Mucosa of stomach (tissue), 1 donor: ENCODE data around the gene ATAD3A.
"Not testable (repeated sequence)": the region's sequence is repeated elsewhere in the genome, so short reads cannot be mapped to it uniquely, and the experiment has no call there.

ENCODE experiments used
- H3K27me3 ChIP-seq: one replicate; pipeline ENCODE4 v1.7.0; 2013; ENCODE audit warnings: mild to moderate bottlenecking, low read length; ENCODE audit not compliant: control insufficient read depth, insufficient read depth
- H3K36me3 ChIP-seq: one replicate; pipeline ENCODE4 v1.7.0; 2013; ENCODE audit warnings: low read length; ENCODE audit not compliant: control insufficient read depth, insufficient read depth
- H3K4me1 ChIP-seq: one replicate; pipeline ENCODE4 v1.7.0; 2013; ENCODE audit warnings: mild to moderate bottlenecking, low read length; ENCODE audit not compliant: control insufficient read depth, insufficient read depth
- H3K4me3 ChIP-seq: one replicate; pipeline ENCODE4 v1.7.0; 2013; ENCODE audit warnings: low read length
- H3K9ac ChIP-seq: one replicate; pipeline ENCODE4 v1.7.0; 2013; ENCODE audit warnings: mild to moderate bottlenecking, low read length, moderate library complexity
- H3K9me3 ChIP-seq: one replicate; pipeline ENCODE4 v1.7.0; 2013; ENCODE audit warnings: mild to moderate bottlenecking, low read length, moderate library complexity; ENCODE audit not compliant: control insufficient read depth
- donor health status: Pancreatic carcinoma.

Gene ATAD3A

DNA sequence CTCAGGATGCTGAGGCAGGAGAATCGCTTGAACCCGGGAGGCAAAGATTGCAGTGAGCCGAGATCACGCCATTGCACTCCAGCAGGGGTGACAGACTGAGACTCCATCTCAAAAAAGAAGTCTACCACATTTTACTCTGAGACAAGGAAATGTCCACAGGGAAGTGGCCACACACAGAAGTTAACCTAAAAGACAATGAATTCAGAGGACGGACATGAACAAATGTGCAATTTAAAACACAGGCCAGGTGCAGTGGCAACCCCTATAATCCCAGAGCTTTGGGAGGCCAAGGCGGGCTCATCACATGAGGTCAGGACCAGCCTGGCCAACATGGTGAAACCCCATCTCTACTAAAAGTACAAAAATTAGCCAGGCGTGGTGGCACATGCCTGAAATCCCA, 45.7 kb downstream of the ATAD3A start:
- not testable (repeated sequence) for H3K4me1 ChIP-seq, H3K27me3 ChIP-seq, H3K9me3 ChIP-seq, H3K4me3 ChIP-seq, H3K9ac ChIP-seq
- H3K36me3 ChIP-seq: peaks cover 15% of the 10 kb centered on the region

DNA sequence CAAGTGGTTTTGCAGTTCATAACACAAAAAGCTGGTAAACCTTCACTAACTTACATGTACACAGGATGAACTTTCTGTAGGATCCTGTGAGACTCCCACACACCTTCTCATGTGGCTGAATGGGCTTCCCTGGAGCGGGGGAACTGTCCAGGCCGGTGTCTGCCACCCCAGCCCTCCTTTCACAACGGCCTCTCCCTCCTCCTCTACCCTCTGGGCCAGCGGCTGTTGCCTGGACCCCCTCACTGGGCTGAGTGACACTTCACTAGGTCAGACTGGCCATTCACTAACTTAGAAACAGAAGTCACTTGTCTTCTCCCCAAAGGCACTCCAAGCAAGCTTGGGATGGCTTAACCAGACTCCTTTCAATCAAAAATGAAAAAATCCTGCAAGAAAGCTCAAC, 46.6 kb downstream of the ATAD3A start:
- Histone ChIP-seq H3K4me1 (peaks cover 5% of the 10 kb centered on the region), H3K4me3 (no peak overlapping the region), H3K9me3 (no peaks in the 10 kb centered on the region), H3K36me3 (peaks cover 21% of the 10 kb centered on the region), H3K27me3 (no peaks in the 10 kb centered on the region), H3K9ac (no peak overlapping the region)

DNA sequence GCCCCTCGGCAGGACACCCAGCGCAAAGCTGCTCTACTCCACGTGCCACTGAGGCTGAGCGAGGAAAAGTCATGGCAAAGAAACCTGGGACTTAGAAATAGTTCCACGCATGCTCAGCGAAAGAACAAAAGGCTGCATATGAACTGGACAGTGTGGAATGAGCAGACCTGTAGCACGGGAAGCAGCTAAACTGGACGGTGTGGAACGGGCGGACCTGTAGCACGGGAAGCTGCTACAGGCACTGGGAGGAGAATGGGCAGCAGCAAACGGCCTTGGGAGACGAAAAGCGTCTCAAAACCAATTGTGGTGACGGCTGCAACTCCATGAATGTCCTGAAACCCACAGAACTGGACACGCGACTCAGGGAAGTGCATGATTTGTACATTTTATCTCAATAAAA, 47.1 kb downstream of the ATAD3A start:
- H3K9me3 ChIP-seq: no peaks in the 10 kb centered on the region
- H3K36me3 ChIP-seq: peaks cover 21% of the 10 kb centered on the region
- H3K4me3 ChIP-seq: no peak overlapping the region
- H3K9ac ChIP-seq: no peak overlapping the region
- H3K4me1 ChIP-seq: peaks cover 10% of the 10 kb centered on the region
- no peaks in the 10 kb centered on the region for H3K27me3 ChIP-seq

DNA sequence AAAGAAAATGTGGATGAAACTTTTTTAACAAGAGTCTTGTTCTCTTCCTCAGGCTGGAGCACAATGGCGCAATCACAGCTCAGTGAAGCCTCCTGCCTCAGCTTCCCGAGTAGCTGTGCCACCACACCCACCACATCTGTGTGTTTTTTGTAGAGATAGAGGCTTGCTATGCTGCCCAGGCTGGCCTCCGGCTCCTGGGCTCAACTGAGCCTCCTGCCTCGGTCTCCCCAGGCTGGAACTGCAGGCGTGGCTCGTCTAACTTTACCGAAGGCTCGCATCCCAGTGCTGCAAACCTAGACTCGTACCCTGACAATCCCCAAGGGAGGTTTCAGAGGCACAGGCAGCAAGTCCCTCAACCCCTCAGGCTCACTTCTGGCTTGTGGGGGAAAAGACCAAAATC, 48.2 kb downstream of the ATAD3A start:
- Histone ChIP-seq H3K4me1 (peaks cover 7% of the 10 kb centered on the region), H3K36me3 (peaks cover 27% of the 10 kb centered on the region), H3K4me3 (no peak overlapping the region), H3K9ac (no peak overlapping the region), H3K9me3 (no peaks in the 10 kb centered on the region), H3K27me3 (no peaks in the 10 kb centered on the region)

DNA sequence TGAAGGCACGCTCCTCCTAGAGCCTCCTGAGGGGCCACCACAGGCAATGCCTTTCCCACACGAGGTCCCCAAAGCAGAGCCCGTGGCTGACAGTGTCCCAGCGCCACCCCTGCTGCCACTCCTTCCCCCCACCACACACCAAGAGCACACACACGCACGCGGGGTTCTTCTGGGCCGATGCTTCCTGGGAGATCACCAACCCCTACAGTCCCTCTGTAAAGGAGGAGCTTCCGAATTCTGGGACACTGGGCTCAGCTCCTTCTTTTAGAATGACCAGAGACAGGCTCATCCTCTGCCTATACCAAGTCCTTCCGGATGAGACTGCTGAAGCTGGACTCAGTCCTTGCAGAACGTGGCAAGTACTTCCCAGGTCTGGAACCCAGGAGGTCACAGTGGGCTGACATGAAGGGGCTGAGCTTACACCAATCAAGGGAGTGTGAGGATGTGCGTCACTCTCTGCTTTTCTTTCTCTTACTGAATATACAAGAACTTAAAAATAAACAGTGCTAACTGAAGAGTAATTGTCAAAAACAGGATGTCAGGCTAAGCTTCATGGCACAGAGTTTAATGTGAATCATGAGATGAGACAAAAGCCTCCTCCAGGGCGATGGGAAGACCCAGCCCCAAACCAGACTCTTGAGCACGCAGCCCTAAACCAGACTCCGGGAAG, 50.0 kb downstream of the ATAD3A start:
- no peak overlapping the region for H3K9ac ChIP-seq
- H3K36me3 ChIP-seq: peaks cover 27% of the 10 kb centered on the region
- H3K4me3 ChIP-seq: no peak overlapping the region
- no peaks in the 10 kb centered on the region for H3K9me3 ChIP-seq
- peaks cover 7% of the 10 kb centered on the region for H3K4me1 ChIP-seq
- H3K27me3 ChIP-seq: no peaks in the 10 kb centered on the region

DNA sequence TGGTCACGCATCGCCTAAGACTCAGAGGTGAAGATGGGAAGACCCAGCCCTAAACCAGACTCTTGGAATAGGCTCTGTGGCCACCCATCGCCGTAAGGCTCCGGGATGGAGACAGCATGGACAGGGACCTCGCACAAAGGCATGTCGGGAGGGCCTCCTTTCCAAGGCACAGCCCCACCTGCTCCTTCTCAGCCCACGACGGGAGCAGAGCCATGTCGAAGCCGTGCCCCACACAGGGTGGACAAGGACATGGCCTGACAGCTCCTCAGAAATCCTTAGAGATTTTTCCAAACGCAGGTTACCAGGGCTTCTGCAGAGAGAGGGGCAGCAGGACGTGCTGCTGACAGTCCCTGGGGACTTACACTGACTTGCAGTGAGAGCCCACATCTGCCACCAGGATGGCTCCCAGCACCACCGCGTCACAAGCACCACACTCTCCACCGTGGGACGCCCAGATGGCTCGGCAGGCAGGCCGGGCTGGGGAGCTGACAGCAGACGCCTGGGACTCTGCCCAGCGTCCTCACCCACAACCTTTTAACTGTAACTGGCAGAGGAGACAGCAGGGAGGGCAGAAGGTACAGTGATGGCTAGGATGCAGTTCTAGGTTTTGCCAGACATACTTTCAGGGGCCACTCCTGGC, 50.7 kb downstream of the ATAD3A start:
- no peak overlapping the region for H3K4me3 ChIP-seq

DNA sequence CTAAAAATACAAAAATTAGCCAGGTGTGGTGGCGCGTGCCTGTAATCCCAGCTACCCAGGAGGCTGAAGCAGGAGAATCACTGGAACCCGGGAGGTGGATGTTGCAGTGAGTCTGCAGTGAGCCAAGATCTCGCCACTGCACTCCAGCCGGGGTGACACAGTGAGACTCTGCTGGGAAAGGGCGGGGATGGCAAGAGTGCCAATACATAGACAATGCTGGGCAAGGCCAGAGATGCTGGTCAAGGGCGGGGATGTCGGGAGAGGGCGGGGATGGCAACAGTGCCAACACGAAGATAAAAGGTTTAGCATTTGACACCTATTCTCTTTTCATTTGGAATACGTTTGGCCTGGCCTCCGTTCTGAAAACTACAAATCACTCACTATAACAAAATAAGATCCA, 51.7 kb downstream of the ATAD3A start:
- no peak overlapping the region for H3K4me3 ChIP-seq
- H3K4me1 ChIP-seq: peaks cover 7% of the 10 kb centered on the region
- no peak overlapping the region for H3K9ac ChIP-seq
- peaks cover 27% of the 10 kb centered on the region for H3K36me3 ChIP-seq
- H3K9me3 ChIP-seq: no peaks in the 10 kb centered on the region
- no peaks in the 10 kb centered on the region for H3K27me3 ChIP-seq

More for the DNA sequence above, 50.7 kb downstream of the ATAD3A start:
- H3K36me3 ChIP-seq: peaks cover 27% of the 10 kb centered on the region
- H3K4me1 ChIP-seq: peaks cover 7% of the 10 kb centered on the region
- H3K9ac ChIP-seq: no peak overlapping the region
- no peaks in the 10 kb centered on the region for H3K27me3 ChIP-seq
- H3K9me3 ChIP-seq: no peaks in the 10 kb centered on the region

DNA sequence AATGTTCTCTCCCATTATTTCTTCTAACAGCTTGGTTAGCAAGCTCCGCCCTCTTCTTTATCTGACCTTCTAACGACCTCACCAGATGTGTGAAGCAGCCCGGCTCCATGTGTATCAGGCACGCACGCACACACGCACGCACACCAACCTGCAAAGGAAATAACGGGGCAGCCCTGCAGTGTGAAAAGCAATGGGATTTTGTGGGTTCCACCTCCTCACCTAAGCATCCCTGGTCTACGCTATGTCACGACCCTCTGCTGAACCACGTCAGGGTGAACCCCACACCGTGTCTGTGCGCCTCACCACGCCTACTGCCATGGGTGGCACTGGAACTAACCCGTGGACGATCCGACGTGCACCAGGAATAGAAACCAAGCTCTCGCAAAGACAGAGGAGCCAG, 52.3 kb downstream of the ATAD3A start:
- Histone ChIP-seq H3K27me3 (no peaks in the 10 kb centered on the region), H3K9me3 (no peaks in the 10 kb centered on the region), H3K4me1 (peaks cover 7% of the 10 kb centered on the region), H3K4me3 (no peak overlapping the region), H3K9ac (no peak overlapping the region), H3K36me3 (peaks cover 27% of the 10 kb centered on the region)

DNA sequence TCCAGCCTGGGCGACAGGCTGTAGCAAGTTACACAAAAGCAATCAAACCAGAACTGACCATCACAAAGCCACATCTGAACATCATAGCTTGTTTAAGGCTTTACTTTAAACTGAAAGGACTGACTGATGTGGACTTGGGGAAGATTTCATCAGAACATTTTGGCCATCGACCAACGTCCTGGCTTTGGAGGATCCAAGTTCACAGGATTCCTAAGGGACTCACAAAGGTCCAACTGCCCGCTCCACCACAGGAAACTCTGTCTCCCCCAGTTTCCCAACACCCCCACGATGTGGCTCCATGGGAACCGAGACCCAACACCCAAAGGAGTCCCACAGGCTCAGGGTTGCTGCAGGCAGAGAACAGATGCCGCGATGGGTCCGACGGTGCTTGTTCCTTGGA, 53.4 kb downstream of the ATAD3A start:
- H3K9ac ChIP-seq: no peak overlapping the region
- H3K9me3 ChIP-seq: no peaks in the 10 kb centered on the region
- H3K27me3 ChIP-seq: no peaks in the 10 kb centered on the region
- peaks cover 7% of the 10 kb centered on the region for H3K4me1 ChIP-seq
- peaks cover 27% of the 10 kb centered on the region for H3K36me3 ChIP-seq
- no peak overlapping the region for H3K4me3 ChIP-seq

DNA sequence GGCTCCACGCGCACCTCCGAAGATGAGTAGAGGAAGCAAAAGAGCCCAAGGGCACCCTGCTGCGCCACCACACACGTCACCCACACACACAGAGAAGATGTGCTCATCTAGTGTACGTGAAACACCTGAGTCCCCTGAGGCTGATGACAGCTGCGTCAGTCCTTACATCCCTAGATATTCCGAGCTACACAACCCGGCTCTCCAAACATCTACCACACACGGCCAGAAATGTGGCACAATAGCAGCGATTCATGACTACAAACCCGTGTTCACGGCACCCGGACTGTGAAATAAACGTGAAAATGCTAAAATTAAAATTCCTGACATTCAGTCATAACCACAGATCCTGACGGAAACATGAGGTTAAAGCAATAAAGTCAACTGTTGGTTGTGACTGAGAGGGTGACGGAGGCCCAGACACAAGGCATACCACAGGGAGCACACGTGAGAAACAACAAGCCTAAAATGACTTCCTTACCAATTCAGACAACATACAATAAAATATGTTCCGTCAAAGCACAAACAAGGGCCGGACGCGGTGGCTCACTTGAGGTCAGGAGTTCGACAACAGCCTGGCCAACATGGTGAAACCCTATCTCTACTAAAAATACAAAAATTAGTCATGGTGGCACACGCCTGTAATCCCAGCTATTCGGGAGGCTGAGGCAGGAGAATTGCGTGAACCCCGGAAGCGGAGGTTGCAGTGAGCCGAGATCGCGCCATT, 55.4 kb downstream of the ATAD3A start:
- no peak overlapping the region for H3K9ac ChIP-seq

DNA sequence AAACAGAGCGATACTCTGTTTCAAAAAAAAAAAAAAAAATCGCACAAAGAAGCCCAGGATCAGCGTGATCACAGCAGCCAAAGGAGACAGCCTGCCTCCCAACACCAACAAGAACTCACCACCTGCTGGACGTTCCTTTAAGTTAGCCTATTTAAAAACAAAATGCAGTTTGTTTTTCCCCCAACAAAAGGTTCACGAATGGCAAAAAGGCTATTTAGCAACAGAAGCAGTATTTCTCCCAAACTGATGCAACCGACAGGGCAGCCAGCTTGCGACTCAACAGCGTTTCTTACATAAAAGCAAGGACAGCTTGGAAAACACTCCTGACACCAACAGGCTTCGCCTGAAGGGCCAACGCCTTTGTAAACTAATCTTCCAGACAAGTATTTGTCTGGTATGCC, 55.9 kb downstream of the ATAD3A start:
- H3K4me3 ChIP-seq: no peak overlapping the region
- H3K9me3 ChIP-seq: no peaks in the 10 kb centered on the region
- H3K4me1 ChIP-seq: peaks cover 7% of the 10 kb centered on the region
- no peak overlapping the region for H3K9ac ChIP-seq
- H3K36me3 ChIP-seq: peaks cover 10% of the 10 kb centered on the region
- no peaks in the 10 kb centered on the region for H3K27me3 ChIP-seq

More for the DNA sequence above, 55.4 kb downstream of the ATAD3A start:
- Histone ChIP-seq H3K4me3 (no peak overlapping the region), H3K9me3 (no peaks in the 10 kb centered on the region), H3K36me3 (peaks cover 16% of the 10 kb centered on the region), H3K4me1 (peaks cover 7% of the 10 kb centered on the region), H3K27me3 (no peaks in the 10 kb centered on the region)

DNA sequence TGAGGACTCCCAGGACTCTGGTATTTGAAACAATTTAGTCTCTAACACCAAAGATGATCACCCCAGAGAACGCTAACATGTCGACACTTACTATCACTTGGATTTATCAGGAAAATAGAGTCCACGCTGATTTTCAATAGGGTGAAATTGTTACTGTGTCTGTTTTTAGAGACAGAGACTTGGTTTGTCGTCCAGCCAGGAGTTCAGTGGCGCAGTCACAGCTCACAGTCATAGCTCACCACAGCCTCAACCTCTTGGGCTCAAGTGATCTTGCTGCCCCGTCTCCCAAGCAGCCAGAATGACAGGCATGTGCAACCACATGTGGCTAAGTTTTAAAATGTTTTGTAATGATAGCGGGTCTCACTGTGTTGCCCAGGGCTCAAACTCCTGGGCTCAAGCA, 57.4 kb downstream of the ATAD3A start:
- no peaks in the 10 kb centered on the region for H3K4me1 ChIP-seq
- H3K9me3 ChIP-seq: no peaks in the 10 kb centered on the region
- peaks cover 4% of the 10 kb centered on the region for H3K36me3 ChIP-seq
- no peak overlapping the region for H3K4me3 ChIP-seq
- no peak overlapping the region for H3K9ac ChIP-seq
- no peaks in the 10 kb centered on the region for H3K27me3 ChIP-seq
